H1 (cell line): Measurements from ENCODE around the gene MTAP. TPM values are rescaled to one million over a fixed set of nuclear protein-coding genes. Genes with fewer than 3 reads are reported as not detected.

ENCODE experiments used
- RAD21 ChIP-seq, 2 experiments: IDR thresholded peaks in 1 of 2; conservative IDR thresholded peaks in 1 of 2; 2 replicates each; pipeline ENCODE4 v1.6.1; 2011; ENCODE audit warnings: low read depth in 2 of 2, low read length in 2 of 2, improper control_type of control experiment in 1 of 2, inconsistent platforms in 1 of 2, mild to moderate bottlenecking in 1 of 2, moderate library complexity in 1 of 2
- polyA plus RNA-seq, 7 experiments: library from polyadenylated mRNA; depleted of rRNA in 3 of 7; stranded (reverse) in 5 of 7; unstranded in 2 of 7; fragments of >200 nt in 5 of 7; fragments of 200-250 nt in 2 of 7; gene quantifications; 1 replicate in 5 of 7; 2 replicates in 1 of 7; 4 replicates in 1 of 7; pipeline versions ENCODE4 v1.2.1 to v1.2.3, GENCODE V29; 2011 to 2013; ENCODE audit warnings: missing spikeins in 2 of 7, mixed read lengths in 2 of 7
- total RNA-seq: library from RNA; stranded (reverse); fragmentation: NEBNext Ultra II Directional; extraction: Animal tissue kit (Norgen Biotek cat#: 25700); gene quantifications from 2 replicates; pipeline ENCODE4 v1.2.1, GENCODE V29; 2021

The MTAP gene
- total and polyA plus RNA-seq, 2 of the 8 experiments (the other 6 are each of a cell fraction or from before 2014, with no cell fraction given) = 16.4 to 100 TPM

DNA sequence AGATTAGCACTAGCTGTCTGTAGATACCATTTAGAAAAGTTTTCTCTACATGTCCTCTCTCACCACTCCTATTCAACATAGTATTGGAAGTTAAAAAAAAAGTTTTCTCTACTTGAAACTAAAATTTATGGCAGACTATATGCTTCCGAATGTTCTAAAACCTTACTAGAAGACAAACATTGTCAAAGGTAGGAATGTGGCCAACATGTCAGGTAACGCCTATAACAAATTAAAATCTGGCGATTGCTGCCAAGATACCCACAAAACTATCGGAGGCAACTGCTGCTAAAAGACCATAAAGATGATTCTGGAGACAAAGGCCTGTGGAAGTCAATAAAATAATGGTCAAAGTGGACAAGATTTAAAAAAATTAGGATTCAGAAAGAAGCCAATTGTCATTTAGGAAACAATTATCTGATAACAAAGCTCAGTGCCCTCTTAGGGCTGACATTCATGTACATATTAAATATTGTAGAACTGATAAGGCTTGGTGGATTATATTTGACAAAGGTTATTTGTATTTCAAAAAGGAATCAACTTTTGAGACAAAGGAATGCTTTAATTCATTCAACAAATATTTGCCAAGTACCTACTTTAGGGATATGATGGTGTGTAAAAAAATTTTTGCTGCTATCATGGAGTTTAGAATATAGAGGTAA lies 139.0 kb downstream of the MTAP start (continued):
- no peak for TF ChIP-seq RAD21 (IDR thresholded peaks at IDR 0.05 in 1 of 2, conservative IDR thresholded peaks at IDR 0.05 in 1 of 2; ENCODE audit: low read depth in 2 of 2, low read length in 2 of 2)
